CD4-positive, alpha-beta T cell treated with Interleukin-17A for 1 hour (primary cell): Measurements from ENCODE around the gene SLC1A7.

ENCODE experiments used
- DNase-seq: peaks from one replicate; pipeline ENCODE4 v3.0.0-alpha.2; 2020

The SLC1A7 gene

DNA sequence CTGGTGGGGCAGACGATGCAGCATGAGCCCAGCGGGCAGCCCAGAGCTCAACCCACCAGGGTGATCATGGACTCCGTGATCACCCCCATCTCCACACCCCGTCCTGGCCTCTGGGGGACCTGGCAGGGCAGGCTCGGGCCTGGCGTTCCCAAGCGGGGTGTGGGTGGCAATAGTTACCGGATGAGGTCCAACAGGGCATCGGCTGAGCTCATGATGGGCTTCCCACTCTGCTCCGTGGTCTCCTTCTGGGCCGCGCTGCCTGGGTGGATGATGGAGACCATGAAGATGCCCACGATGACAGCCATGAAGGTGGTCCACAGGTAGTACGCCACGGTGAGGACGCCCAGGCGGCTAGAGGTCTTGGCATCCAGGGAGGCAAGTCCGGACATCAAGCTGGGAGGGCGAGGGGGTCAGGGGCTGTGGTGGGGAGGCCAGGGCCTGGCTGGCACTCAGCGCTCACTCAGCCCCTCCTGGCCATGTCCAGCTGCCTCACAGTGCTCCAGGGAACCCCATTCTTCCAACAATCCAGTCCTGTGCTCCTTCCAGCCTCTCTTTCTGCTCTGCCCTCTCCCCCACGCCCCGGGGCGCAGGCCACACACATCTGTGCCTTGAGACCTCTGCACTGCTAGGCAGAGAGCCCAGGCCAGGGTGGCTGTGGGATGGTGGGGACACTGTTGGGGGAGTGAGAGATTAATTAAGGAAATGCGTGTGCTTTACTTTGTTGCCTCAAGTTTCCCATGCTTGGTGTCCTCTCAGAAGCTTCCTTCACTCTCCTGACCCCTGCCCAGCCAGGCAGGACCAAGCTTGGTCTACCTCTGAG, 27.6 kb downstream of the SLC1A7 start:
- no peak for DNase-seq

DNA sequence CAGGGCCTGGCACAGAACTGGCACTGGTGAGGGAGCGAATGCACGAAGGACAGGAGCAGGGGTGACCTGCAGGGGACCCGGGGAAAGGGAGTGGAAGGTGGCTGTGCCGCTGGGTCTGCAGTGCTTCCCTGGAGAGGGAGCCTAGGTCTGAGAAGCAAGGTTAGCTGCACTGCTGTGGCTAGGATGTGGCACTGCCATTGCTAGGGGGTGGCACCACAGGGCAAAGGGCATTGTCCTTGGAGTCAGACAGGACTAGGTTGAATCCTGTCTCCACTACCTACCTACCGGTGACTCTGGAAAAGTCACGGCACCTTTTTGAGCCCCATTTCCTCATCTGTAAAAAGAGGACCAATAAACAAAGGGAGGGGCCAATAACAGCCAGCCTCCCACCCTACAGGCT, 28.3 kb downstream of the SLC1A7 start:
- DNase-seq, result no peak

DNA sequence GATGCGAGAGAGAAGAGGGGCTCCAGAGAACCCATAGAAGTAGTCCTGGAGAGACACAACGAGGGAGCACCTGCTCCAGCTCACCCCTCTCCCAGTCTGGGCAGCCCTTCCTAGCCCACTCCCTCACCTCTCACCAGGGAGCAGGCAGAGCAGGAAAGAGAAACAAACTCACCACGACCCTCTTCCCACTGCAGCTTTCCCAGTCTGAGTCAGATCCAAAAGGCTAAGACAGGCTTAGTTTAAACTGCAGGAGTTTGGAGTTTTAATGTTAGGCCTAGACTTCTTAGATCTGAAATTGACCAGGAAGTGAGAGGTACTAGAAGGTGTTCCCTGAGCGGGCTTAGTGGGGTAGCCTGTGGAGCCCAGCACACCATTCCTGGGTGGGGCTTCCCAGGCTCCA, 29.6 kb downstream of the SLC1A7 start:
- DNase-seq, result no peak

DNA sequence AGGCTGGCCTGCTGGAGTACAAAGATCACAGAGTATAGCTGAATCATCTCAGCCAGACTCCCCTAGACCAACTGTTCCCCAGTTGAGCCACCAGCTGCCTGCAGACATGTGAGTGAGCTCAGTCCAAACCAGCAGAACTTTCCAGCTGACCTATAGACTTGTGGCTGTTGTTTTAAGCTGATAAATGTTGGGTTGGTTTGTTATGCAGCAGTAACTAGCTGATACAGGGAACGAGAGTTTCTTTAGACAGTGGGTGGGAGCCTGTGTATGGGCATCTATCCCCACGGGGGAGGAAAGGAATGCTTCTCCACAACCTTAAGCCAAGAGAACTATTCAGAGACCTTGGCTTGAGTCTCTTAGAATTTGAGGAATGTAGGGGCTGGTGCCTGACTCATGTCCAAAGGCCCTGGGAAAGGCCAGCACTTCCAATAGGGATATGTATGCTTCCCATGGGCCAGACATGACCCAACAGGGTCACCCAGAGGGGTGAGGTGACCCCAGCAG, 30.1 kb downstream of the SLC1A7 start:
- DNase-seq, result no peak

DNA sequence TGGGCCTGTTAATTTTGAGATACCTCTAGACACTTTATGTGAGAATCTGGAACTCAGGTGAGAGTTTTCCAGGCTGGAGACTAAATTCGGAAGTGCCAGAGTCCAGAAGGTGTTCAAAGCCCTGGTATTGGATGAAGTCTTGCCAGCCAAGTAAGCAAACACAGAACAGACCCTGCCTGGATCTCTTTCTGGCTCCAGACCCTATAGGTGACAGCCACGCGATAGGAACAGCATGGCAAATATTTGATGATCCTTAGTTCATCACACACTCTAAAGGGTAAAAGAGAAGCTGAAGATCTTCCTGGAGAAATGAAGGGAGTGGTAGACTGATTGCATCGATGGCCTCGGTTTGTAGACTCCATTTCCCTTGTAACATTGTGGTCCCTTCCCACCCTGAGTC, 30.7 kb downstream of the SLC1A7 start:
- DNase-seq, result no peak

DNA sequence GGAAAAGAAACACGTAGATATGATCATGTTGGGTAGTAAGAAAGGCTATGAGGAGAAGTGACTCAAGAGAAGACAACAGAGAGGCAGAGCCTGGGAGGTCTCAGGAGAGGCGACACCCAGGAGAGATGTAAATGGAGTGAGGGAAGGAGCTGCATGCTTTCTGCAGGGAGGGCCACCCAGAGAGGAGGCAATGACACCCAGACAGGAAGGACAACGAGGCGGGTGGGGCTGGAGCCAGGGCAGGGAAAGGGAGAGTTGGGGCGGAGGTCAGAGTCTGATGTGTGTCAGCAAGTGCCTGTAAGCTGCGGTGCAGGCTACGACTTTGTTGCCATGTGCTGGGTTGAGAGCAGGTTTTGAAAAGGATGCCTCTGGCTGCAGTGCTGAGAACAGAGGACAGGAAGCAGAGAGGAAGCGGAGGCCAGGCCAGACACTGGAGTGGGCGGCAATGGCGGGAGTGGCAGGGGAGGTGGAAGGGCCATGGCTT, 31.3 kb downstream of the SLC1A7 start:
- DNase-seq, result no peak

DNA sequence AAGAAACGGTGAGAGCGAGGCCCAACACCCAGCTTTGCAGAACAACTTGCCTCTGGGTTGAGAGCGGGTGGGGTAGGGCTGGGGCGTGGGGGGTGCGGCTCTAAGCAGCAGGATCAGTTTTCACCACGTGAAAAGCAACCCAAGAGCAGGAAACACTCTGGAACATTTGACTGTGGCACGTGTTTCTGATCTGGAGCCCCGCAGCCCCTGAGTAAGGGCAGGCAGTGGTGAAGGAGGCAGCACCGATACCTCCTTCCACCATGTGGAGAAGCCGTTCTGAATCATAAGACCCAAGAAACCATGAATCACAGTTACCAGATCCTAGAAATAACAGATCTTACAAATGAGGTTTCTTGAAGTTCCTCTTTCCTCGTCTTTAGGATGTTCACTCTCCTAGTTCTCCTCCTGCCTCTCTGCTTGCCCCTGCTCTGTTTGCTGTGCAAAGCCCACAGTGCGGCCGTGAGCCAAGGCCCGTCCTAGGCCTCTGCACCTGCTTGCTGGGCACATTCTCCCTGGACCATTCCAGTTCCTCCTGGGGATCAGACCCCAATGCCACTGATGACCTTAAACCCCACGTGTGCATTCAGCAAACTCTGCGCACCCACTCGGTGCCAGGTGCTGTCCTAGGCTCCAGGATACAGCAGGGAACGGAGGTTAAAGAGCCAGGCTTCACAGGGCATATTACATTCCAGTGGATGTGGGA, 31.9 kb downstream of the SLC1A7 start:
- DNase-seq, result no peak

DNA sequence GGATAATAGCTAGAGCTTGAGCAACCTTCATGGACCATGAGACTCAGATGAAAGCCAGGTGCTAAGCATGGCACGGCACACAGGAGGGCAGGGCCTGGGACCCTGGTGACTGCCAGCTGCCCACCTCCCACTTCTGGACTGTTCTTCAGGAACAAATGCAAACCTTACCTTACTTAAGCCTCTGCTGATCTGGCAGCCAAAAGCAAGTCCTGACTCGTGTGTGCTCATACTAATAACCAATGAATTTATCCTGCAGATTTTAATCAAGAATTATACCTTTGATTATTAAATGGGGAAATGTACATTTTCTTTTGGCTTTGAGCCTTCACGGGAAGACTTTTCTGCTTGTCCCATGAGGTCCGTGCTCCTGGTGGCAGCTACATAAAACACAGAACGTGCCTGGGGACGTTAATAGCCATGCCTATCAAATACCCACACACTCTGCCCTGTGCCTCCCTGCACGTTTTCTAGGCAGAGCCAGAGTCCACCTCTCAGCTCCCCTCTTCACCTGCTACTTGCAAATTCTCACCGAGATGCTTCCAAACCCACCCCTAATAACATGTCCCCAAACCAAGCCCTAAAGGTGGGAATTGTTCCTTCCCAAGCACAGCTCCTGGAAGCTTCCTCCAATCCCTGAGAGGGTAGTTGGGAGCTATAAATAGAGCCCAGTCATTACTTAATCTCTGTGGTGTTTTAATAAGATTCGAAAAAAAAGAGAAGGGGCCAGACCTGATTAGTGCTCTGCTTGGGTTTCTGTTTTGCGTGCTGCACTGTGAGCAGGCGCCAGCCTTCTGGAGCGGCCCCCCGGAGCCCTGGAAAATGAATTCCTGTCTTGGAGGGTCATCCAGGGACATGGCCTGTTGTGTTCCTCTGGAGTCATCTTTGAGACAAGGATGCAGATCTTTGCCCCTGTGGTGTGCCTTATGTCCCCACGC, 33.5 kb downstream of the SLC1A7 start:
- DNase-seq, result no peak

DNA sequence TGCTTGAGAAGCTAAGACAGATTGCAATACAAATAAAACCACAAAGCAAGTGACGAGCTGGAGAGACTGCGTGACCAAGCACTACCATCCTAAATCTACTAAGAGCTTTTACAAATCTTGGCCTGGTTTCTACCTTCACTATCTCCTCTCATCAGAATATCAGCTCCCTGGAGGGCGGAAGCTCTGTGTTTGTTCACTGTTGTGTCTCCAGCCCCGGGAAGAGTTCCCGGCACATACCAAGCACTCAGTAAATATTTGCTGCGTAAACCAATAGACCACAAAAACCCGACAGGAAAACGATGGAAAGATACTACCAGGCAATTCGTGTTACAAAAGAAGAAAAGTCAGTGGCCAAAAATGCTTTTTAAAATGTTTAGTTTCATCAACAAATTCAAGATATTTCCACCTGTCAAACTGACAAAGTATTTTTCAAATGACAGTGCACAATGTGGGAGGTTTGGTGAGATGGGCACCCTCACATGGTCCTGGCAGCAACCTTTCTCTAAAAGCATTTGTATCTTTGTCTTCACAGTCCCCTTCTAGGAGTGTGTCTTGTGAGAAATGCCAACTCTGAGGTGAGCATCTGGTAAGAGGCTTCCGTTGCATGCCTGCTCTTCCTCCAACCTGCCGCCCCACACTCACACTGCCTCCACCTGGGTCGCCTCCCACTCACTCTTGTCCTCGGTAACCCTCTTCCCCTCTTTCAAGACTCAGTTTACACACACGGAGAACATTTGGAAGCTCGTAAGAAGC, 34.7 kb downstream of the SLC1A7 start:
- DNase-seq, result no peak

DNA sequence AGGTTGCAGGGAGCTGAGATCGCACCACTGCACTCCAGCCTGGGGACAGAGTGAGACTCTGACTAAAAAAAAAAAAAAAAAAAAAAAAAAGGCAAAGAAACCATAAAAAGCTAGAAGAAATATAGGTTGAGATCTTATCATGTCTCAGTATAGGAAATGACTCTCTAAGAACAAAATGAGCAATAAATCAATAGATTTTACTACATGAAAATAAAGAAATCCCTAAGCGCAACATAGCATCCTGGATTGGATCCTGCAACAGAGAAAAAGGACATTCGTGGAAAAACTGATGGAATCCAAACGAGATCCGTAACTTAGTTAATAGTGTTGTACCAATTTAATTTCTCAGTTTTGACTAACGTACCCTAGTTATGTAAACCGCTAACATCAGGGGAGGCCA, 35.3 kb downstream of the SLC1A7 start:
- DNase-seq, result no peak

DNA sequence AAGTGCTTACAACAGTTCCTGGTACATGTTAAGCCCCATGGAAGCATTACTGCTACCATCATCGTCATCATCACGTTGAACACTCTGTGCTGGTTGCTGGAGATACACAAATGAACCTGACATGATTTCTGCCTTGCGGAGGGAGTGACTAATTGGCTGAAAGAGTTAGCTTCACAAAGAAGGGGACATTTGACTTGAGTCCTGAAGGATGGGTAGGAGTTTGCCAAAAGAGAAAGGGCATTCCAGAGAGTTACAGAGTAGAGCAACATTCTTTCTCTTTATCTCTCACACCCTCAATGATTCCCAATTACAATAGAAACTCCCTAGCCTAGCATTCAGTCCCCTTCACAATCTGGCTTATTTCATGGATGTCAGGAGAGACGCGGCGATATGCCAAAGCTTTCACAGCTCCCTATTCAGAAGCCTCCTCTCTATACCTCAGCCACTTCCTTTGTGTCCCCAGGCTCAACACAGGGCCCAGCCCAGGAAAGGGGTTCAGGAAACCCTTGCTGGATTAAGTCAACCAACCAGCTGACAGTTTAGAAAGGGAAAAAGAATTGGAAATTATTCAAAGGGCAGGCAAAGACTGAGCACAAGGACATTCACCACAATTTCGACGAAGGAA, 38.0 kb downstream of the SLC1A7 start:
- DNase-seq, result no peak

DNA sequence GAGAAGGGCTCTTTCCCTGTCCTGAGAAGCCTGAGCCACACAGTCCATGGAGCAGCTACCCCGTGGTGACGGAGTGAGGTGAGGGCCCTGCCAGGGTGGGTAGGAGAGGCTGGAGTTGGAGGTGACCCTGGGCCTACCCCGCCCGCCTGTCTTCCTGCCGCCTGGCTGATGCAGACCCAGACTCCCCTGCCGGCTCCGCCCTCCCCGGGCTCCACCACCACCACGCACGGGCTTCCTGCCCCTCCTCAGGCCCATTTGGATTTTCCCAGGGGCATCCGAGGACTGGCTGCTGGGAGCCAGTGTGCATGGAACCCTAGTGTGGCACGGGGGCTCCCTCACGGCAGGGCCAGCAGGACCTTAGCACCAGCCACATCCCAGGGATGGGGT, 47.9 kb downstream of the SLC1A7 start:
- DNase-seq, result no peak

DNA sequence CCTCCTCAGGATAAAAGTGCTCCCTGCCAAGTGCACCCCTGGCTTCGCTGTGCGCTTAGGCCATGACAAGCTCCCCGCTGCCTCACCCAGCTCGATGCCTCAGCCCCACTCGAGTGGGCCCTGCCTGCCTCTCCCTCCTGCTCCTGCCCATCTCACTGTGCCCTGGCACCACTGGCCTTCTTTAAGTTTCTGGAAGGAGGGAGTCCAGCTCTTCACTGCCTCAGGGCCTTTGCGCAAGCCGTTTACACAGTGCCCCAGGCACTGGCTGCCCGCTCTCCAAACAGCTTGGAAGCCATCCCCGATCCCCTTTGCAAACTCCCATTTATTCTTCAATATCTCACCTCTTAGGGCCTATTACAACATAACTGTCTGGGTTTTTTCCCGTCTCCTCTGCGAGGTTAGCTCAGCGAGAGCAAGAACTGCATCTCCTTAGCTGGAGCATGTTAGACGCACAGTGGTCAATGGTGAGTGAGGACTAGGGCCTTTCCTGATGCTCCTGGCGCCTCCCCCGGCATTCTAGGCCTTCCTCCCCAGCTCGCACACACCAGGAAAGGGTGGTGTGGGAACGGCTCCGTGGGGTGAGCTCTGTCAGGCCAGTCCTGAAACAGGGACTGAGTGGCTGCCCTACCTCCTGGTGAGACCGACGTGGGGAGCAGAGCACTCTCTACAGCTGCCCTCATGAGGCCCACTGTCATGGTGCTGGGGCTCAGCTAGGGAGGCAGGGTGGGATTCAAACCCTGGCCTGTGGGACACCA, 48.5 kb downstream of the SLC1A7 start:
- DNase-seq, result no peak

DNA sequence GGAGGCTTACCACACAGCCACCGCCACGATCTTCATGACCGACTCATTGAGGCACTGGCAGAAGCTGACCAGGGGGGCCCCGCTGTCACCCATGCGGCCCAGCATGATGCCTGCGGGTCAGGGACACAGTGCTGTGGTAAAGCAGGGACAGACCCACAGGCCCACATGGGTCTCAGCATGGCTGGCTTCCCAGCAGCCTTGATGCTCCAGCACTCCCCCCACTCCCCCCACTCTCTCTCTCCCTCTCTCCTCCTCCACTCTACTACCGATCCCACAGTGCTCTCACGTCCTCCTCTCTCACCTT, 49.0 kb downstream of the SLC1A7 start:
- DNase-seq, result no peak

DNA sequence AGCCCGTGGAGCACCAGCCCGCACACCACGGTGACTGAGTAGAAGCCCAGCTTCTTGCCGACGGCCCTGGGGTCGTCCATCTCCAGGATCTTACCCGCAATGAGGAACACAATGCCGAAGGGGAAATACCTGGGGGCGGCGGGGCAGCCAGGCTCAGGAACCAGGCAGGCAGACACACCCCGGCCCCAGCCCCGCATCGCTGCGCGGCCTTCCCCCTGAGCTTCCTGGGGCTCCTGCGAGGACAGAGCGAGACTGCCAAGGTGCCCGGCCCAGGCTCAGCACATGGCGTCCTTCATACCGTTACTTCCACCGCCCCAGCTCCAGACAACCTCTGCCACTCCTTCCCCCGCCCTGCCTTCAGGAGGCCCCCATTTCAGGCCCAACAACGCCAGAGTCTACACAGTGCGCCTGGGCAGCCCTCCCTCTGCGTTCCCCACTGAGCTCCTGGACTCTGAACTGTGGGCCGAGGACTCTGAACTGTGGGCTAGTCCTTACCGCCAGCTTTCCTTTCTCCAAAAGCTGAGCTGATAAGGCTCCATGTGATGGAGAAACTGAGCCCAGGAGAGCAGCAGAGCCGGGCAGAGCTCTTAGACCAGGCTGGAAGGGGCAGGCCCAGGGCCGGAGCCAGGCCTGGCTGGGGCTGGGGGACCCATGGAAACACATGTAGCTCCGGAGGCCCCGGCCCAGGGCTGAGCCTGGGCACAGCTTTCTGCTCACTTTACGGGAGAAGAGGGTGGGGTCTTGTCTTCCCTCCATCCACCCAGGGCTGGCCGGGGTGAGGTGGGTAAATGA, 49.6 kb downstream of the SLC1A7 start:
- DNase-seq, result no peak

DNA sequence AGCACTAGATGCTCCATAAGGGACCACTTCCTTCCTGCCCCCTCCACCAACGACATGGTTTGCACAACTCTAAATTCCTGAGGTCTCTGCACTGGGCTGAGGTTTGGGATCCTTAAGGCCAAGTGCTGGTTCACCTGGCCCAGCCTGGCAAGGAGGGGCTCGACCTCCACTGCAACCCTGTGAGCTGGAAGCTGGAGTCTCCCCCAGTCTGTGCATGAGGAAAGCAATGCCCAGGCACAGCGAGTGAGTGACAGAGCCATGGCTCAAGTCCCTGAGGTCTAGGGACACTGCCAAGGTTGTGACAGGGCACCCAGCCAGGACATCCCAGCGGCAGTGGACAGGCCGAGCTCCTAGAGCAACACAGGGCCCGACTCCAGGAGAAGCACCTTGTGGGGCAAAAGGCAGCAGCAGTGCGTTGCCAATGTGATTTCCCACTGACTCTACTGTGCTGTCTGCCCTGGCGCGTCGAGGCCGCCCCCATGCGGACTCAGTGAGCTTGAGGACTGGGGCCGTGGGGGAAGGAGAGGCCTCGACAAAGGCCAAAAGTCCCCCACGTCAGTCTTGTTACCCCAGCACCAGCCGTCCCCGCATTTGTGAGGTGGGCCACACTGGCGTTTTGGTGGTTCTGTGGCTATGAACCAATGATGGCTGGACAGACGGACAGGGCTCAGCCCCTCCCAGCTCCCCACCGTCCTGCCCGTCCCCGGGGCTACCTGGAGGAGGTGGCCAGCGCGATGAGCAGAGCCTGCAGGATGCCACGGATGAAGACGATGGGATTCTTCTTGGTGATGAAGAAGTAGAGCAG, 50.4 kb downstream of the SLC1A7 start:
- no peak for DNase-seq

DNA sequence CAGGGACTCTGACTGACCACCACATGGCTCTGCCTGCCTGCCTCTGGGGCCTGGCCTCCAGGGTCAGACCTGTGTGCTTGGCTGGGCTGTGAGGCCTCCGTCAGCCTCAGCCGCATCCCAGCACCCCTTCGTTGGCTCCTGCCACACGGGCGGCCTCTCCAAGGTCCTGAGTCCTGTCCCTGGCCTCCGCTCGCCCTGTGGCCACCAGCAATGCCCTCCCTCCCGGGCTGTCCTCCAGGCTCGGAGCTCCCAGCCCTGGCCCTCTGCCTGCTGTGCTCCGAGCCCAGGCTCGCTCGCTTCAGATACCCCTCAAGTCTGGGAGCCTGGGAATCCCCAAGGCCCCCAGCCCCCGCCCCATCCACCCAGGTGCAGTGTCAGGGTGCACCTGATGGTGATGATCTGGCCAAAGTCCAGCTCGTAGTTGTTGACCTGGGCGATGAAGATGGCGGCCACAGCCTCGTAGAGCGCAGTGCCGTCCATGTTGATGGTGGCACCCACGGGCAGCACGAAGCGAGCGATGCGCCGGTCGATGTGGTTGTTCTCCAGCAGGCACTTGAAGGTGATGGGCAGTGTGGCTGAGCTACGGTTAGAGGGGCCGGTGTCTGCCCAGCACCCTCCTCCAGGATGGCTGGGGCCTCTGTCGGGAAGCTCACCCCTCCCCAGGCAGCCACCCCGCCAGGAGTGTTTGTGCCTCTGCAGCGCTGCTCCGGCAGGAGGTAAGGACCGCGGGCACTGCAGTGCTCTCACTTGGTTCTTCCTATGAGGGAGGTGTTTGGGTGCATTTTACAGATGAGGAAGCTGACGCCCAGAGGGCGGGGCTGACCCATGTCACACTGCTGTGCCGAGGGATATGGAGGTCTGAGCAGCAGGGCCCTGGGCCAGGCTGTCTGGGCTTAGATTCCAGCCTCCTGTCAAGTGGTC, 52.0 kb downstream of the SLC1A7 start:
- DNase-seq, result peak; percentile 9

DNA sequence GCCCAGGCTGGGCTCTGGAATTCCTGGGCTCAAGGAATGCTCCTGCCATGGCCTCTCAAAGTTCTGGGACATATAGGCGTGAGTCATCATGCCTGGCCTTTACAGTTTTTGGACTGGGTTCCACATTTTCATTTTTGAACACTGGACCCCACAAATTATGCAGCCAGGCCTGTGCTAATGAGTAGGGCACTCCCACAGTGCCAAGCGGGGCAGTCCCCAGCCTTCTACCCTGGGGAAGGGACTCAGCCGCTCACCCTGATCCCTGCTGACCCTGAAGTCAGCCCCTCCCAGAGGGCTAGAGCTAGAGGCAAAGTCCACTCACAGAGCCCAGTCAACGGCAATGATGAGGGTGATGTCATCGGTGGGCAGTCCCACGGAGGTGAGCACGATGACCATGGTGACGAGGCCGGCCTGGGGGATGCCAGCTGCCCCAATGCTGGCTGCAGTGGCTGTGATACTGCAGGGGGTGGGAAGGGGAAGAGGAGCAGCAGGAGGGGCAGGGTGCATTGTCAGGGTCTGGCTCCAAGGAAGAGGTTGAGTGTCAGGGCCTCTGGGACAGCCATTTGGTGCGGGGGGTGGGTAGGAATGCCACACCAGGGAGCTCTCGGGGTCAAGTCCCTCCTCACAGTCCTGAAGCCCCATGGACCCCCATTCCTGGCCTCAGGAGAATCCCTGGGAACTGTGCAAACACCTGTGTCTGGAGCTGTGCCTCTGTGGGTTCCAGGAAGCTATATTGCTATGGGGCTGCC, 52.8 kb downstream of the SLC1A7 start:
- no peak for DNase-seq
